Fibroblast of lung (primary cell): ENCODE measurements around the gene DLG3. TPM values are rescaled to one million over a fixed set of nuclear protein-coding genes. Genes with fewer than 3 reads are reported as not detected.

Experiments used
- DNase-seq, 2 donors: peaks; one replicate each; pipeline versions ENCODE4 v3.0.0 to v3.0.0-alpha.2; 2010; ENCODE audit warnings: low read depth in 2 of 2
- H2AFZ ChIP-seq: 2 replicates; pipeline ENCODE4 v1.5.1; 2012; ENCODE audit warnings: low read length, control low read depth, inconsistent platforms
- H3K27ac ChIP-seq: 2 replicates; pipeline ENCODE4 v1.5.1; 2011; ENCODE audit warnings: low read length, control low read depth; ENCODE audit not compliant: insufficient read depth
- H3K27me3 ChIP-seq: 2 replicates; pipeline ENCODE4 v1.5.1; 2011; ENCODE audit warnings: mild to moderate bottlenecking, low read length; ENCODE audit not compliant: control insufficient read depth, insufficient read depth
- H3K36me3 ChIP-seq: 2 replicates; pipeline ENCODE4 v1.5.1; 2011; ENCODE audit warnings: low read length; ENCODE audit not compliant: control insufficient read depth, insufficient read depth
- H3K4me1 ChIP-seq: 2 replicates; pipeline ENCODE4 v1.5.1; 2011; ENCODE audit warnings: low read length; ENCODE audit not compliant: control insufficient read depth, insufficient read depth; ENCODE audit errors: extremely low read depth
- H3K4me2 ChIP-seq: 2 replicates; pipeline ENCODE4 v1.5.1; 2011; ENCODE audit warnings: low read length, control low read depth; ENCODE audit not compliant: insufficient read depth; ENCODE audit errors: extremely low read depth
- H3K4me3 ChIP-seq, 4 experiments: fragments of 200-600 bp in 1 of 4; sonication (generic) in 1 of 4; replicated peaks in 1 of 4; 2 replicates each; pipeline ENCODE4 v1.5.1; 2011 to 2016; ENCODE audit warnings: low read length in 4 of 4, low read depth in 3 of 4, mild to moderate bottlenecking in 3 of 4, control low read depth in 2 of 4, inconsistent platforms in 1 of 4, mixed read lengths in 1 of 4; ENCODE audit not compliant: insufficient read depth in 1 of 4; ENCODE audit errors: control extremely low read depth in 1 of 4
- H3K79me2 ChIP-seq: 2 replicates; pipeline ENCODE4 v1.5.1; 2012; ENCODE audit warnings: mild to moderate bottlenecking, low read length, inconsistent platforms; ENCODE audit not compliant: control insufficient read depth, insufficient read depth
- H3K9ac ChIP-seq: 2 replicates; pipeline ENCODE4 v1.5.1; 2011; ENCODE audit warnings: mild to moderate bottlenecking, low read length, control low read depth; ENCODE audit not compliant: insufficient read depth
- H3K9me3 ChIP-seq: 2 replicates; pipeline ENCODE4 v1.5.1; 2012; ENCODE audit warnings: low read depth, low read length; ENCODE audit not compliant: control insufficient read depth, insufficient read depth
- H4K20me1 ChIP-seq: 2 replicates; pipeline ENCODE4 v1.5.1; 2011; ENCODE audit warnings: low read length; ENCODE audit not compliant: control insufficient read depth, insufficient read depth; ENCODE audit errors: extremely low read depth
- EZH2 ChIP-seq: IDR thresholded peaks from 2 replicates; pipeline ENCODE4 v1.5.1; 2012; ENCODE audit warnings: low read length, control low read depth, mild to moderate bottlenecking; ENCODE audit errors: missing control alignments
- polyA plus RNA-seq, 2 donors: library from polyadenylated mRNA; depleted of rRNA in 1 of 2; stranded (reverse) in 1 of 2; unstranded in 1 of 2; fragments of >200 nt; gene quantifications; 2 replicates each; pipeline ENCODE4 v1.2.1, GENCODE V29; 2011 to 2012; ENCODE audit warnings: missing spikeins in 1 of 2
- total RNA-seq: library from RNA; depleted of rRNA; stranded (reverse); fragments of >200 nt; gene quantifications from 2 replicates; pipeline ENCODE4 v1.2.1, GENCODE V29; 2014
- TF ChIP-seq, protein P1 (sequence below), 2 donors: IDR thresholded peaks in 1 of 2; conservative IDR thresholded peaks in 1 of 2; 1 replicate in 1 of 2; 2 replicates in 1 of 2; pipeline ENCODE4 v1.5.1; 2011 to 2012; ENCODE audit warnings: low read length in 2 of 2, control low read depth in 1 of 2, inconsistent platforms in 1 of 2, low read depth in 1 of 2, mild to moderate bottlenecking in 1 of 2

DLG3 gene
- total and polyA plus RNA-seq, 2 donors (not counting 1 experiment from before 2014, with no cell fraction given) = 21.0 to 24.6 TPM

DNA sequence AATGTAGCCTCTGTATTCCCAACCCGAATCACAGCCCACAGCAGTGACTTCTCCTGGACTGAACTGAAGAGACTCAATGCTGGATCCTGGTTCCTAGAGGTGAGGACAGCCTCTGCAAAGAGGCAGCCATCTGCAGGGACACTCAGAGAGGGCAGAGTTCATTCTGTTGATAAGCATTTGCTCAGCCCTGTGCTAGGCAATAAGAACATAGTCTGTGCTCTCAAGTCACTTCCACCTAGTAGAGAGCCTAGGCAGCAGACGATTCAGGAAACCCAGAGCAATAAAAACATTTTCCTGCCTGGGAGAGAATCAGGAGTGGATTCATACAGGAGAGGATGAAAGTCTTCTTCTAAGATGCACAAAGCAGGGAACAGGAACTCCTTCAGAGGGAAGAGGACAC, 17.3 kb upstream of the DLG3 start:
- H3K27me3 ChIP-seq = no peaks in the 10 kb centered on the region
- no peak for TF ChIP-seq EZH2
- TF ChIP-seq, protein P1, sequence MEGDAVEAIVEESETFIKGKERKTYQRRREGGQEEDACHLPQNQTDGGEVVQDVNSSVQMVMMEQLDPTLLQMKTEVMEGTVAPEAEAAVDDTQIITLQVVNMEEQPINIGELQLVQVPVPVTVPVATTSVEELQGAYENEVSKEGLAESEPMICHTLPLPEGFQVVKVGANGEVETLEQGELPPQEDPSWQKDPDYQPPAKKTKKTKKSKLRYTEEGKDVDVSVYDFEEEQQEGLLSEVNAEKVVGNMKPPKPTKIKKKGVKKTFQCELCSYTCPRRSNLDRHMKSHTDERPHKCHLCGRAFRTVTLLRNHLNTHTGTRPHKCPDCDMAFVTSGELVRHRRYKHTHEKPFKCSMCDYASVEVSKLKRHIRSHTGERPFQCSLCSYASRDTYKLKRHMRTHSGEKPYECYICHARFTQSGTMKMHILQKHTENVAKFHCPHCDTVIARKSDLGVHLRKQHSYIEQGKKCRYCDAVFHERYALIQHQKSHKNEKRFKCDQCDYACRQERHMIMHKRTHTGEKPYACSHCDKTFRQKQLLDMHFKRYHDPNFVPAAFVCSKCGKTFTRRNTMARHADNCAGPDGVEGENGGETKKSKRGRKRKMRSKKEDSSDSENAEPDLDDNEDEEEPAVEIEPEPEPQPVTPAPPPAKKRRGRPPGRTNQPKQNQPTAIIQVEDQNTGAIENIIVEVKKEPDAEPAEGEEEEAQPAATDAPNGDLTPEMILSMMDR (conservative IDR thresholded peaks at IDR 0.05 in 1 of 2, IDR thresholded peaks at IDR 0.05 in 1 of 2; ENCODE audit: low read depth in 1 of 2, low read length in 2 of 2) = no peak
- no peaks in the 10 kb centered on the region for H3K36me3 ChIP-seq
- H2AFZ ChIP-seq = no peak overlapping the region
- H3K4me2 ChIP-seq = no peak overlapping the region
- DNase-seq = no peak
- no peak overlapping the region for H3K4me3 ChIP-seq
- H3K9me3 ChIP-seq = no peaks in the 10 kb centered on the region
- no peaks in the 10 kb centered on the region for H4K20me1 ChIP-seq
- H3K79me2 ChIP-seq = no peaks in the 10 kb centered on the region
- H3K27ac ChIP-seq = no peak overlapping the region
- H3K4me1 ChIP-seq = no peaks in the 10 kb centered on the region
- no peak overlapping the region for H3K9ac ChIP-seq

DNA sequence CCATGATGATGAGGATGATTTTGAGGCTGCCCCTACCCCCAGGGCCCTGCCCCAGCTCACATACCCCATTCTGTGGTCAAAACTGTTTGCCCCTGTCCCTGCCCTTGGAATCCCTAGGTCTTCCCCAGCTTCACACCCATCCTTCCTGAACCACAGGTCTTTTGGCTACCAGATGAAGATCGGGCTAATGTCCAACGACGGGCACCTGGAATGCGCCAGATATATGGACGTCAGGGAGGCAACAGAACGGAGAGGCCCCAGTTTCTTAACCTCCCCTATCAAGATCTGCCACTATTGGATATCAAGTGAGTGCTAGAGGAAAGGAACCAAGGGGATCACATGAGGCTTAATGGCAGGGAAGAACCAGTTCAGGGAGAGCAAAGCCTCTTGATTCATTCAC, 14.9 kb upstream of the DLG3 start:
- Histone ChIP-seq H2AFZ (no peak overlapping the region), H3K4me1 (no peaks in the 10 kb centered on the region), H3K27ac (no peak overlapping the region), H3K36me3 (no peaks in the 10 kb centered on the region), H3K4me3 (no peak overlapping the region), H4K20me1 (no peaks in the 10 kb centered on the region), H3K9ac (no peak overlapping the region), H3K79me2 (no peaks in the 10 kb centered on the region), H3K9me3 (no peaks in the 10 kb centered on the region), H3K27me3 (no peaks in the 10 kb centered on the region), H3K4me2 (no peak overlapping the region)
- DNase-seq = no peak
- TF ChIP-seq, protein P1 (conservative IDR thresholded peaks at IDR 0.05 in 1 of 2, IDR thresholded peaks at IDR 0.05 in 1 of 2; ENCODE audit: low read depth in 1 of 2, low read length in 2 of 2) = no peak
- no peak for TF ChIP-seq EZH2

DNA sequence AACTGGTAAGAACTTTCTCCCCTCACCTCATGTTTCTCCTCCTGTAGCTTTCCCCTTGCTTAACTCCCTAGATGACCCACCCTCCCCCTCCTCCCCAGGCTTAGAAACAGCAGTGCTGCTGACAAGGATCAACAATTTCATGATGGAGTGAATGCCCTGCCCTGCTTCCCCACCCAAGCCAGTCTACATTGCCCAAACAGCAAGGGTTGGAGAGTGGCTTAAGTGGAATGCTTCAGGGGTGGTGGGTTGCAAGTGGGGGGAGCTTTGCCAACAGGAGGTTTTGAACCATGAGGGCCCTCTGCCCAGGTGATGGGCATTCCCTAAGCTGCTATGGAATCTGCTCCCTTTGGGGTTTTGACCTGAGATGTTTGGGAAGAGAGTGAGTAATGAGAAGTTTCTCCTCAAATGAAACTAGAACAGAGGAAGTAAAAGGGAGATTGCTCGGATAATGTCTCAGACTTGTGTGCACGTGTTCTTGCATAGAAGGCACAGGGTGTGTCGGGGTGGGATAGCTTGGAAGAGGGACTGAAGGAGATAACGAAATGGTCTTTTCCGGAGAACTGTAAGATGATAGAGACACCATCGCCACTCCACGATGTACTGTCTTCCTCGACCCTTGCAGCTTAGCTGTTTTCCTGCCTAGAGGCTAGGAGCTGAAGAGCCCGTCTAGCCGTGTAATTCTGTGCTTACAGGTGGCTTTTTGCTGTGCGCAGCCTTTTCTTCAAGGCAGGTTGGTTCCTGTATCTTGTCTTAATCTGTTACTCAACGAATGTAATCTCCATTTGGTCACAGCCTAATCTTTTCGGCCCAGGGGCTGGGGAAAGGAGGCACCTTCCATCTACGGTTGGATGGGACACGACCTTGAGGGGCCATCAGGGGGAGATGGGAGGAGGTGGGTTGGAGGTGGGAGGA, 11.4 kb upstream of the DLG3 start:
- DNase-seq = no peak
- H3K9ac ChIP-seq = no peak overlapping the region
- TF ChIP-seq EZH2 = no peak

More for the DNA sequence above, 11.4 kb upstream of the DLG3 start:
- H3K27ac ChIP-seq = no peak overlapping the region
- no peaks in the 10 kb centered on the region for H3K9me3 ChIP-seq
- no peaks in the 10 kb centered on the region for H3K36me3 ChIP-seq
- H3K4me2 ChIP-seq = peak overlapping the region; percentile 64
- no peaks in the 10 kb centered on the region for H3K4me1 ChIP-seq
- peak overlapping the region; percentile 46 to 89 (median 72) for H3K4me3 ChIP-seq
- no peaks in the 10 kb centered on the region for H3K79me2 ChIP-seq
- H2AFZ ChIP-seq = peak overlapping the region; percentile 33
- H3K27me3 ChIP-seq = no peaks in the 10 kb centered on the region
- no peaks in the 10 kb centered on the region for H4K20me1 ChIP-seq
